ENCODE measurements around the gene KIF1A. TPM values are rescaled to one million over a fixed set of nuclear protein-coding genes. Genes with fewer than 3 reads are reported as not detected.

The KIF1A gene
- total and polyA plus RNA-seq, 2 of the 8 experiments (the other 6 are each of a cell fraction or from before 2014, with no cell fraction given): 61.3 to 281 TPM

DNA sequence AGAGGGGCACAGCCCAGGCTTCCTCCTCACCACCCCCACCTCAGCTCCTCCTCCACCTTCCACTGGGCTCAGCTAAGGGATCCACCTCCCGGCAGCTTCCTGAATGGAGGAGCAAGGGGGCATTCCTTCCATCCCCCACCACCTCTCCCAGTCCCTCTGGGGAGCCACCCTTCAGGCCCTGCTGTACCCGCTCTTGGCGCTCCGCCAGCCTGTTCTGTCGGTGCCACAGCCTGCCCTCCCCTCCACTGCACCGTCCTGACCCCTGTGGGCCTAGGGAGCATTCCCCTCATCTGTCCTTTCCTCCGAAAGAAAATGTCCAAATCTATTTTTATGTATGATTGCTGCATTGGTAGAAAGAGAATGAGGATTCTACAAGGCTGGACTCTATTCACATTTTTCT, 59.9 kb downstream of the KIF1A start:
- H4K20me1 ChIP-seq (replicated peaks in 1 of 2; ENCODE audit: control insufficient read depth in 1 of 2, insufficient read depth in 2 of 2, low read length in 2 of 2): peaks cover 7 to 13% of the 10 kb centered on the region in 2 experiments
- no peaks in the 10 kb centered on the region for H3K9me3 ChIP-seq (ENCODE audit: insufficient read depth in 2 of 2, low read depth in 1 of 2, low read length in 1 of 2)
- no peak overlapping the region for H2BK15ac ChIP-seq (ENCODE audit: low read length)
- H3K23me2 ChIP-seq (ENCODE audit: low read depth, low read length): no peaks in the 10 kb centered on the region; the same call in 1 of the 2 replicates
- H2AK5ac ChIP-seq (ENCODE audit: low read depth, low read length): no peak overlapping the region
- H3K79me1 ChIP-seq (ENCODE audit: low read depth, low read length): peaks cover 3% of the 10 kb centered on the region; the same call in 1 of the 2 replicates
- ChIA-PET POLR2A (ENCODE audit: partially characterized antibody) (interaction anchor here (0.9 to 13.2 kb wide), 7 partner anchors 8 to 45 kb away, joined by 4 to 200 read pairs (median 16); no protein-coding TSS in a partner anchor), CTCF (ENCODE audit: partially characterized antibody) (interaction anchor here (1.0 to 1.3 kb wide), 4 partner anchors 9 to 17 kb away, joined by 3 to 4 read pairs (median 3); no protein-coding TSS in a partner anchor)
- no peak for DNase-seq (ENCODE audit: low read depth in 1 of 2, low spot score in 2 of 2)
- H2BK12ac ChIP-seq (ENCODE audit: low read depth, low read length): no peak overlapping the region
- no peaks in the 10 kb centered on the region; a peak in 1 of 7 replicates for H3K4me1 ChIP-seq (replicated peaks in 1 of 4; ENCODE audit: control insufficient read depth in 3 of 4, insufficient read depth in 4 of 4, low read length in 3 of 4)
- no peak overlapping the region for H2BK120ac ChIP-seq (replicated peaks; ENCODE audit: low read depth, low read length)
- no peak overlapping the region for H2BK20ac ChIP-seq (ENCODE audit: low read length)
- no peak overlapping the region for H3K4me3 ChIP-seq (ENCODE audit: extremely low read depth in 1 of 4, insufficient read depth in 2 of 4, low read depth in 3 of 4, low read length in 4 of 4)
- no peak for FAIRE-seq
- no peak overlapping the region for H2AFZ ChIP-seq (ENCODE audit: low read length)
- no peaks in the 10 kb centered on the region for H3K27me3 ChIP-seq (replicated peaks in 1 of 4; ENCODE audit: control insufficient read depth in 3 of 4, extremely low read depth in 1 of 4, insufficient read depth in 3 of 4, low read length in 3 of 4)
- H4K5ac ChIP-seq (ENCODE audit: insufficient read length, low read depth, low read length): no peak overlapping the region
- H2BK5ac ChIP-seq (ENCODE audit: low read depth, low read length): no peak overlapping the region
- no peak overlapping the region for H3K56ac ChIP-seq (replicated peaks; ENCODE audit: insufficient read length, low read depth, low read length)
- H4K8ac ChIP-seq (ENCODE audit: extremely low read depth, insufficient read depth, low read length): no peak overlapping the region; the same call in 1 of the 2 replicates
- H3K4ac ChIP-seq (replicated peaks; ENCODE audit: insufficient read length, low read depth, low read length): no peak overlapping the region
- H4K91ac ChIP-seq (replicated peaks; ENCODE audit: insufficient read length, low read length): no peak overlapping the region
- 90% methylated on average over 7 of the region's 7 CpGs; no CpG with 5 or more reads in 1 of the 2 experiments for WGBS, 2 experiments (ENCODE audit: extremely low coverage in 1 of 2, insufficient coverage in 1 of 2, insufficient read length in 1 of 2, insufficient replicate concordance in 2 of 2, low coverage in 1 of 2, low lambda C conversion rate in 2 of 2, missing lambda C conversion rate in 1 of 2)
- no peak overlapping the region for H3K27ac ChIP-seq (ENCODE audit: low read depth, low read length)
- peaks cover 35 to 93% (median 81%) of the 10 kb centered on the region in 4 experiments for H3K36me3 ChIP-seq (ENCODE audit: control insufficient read depth in 2 of 4, insufficient read depth in 4 of 4, low read length in 3 of 4)
- no peak overlapping the region for H3K4me2 ChIP-seq (ENCODE audit: insufficient read depth in 1 of 2, low read depth in 2 of 2, low read length in 2 of 2)
- H3K79me2 ChIP-seq (ENCODE audit: control insufficient read depth in 1 of 2, insufficient read depth in 2 of 2, low read length in 2 of 2): no peaks in the 10 kb centered on the region
- no peak overlapping the region for H3K14ac ChIP-seq (ENCODE audit: insufficient read length)
- no peak overlapping the region for H3K23ac ChIP-seq (ENCODE audit: insufficient read length)
- H3K18ac ChIP-seq (ENCODE audit: extremely low read depth, low read length): no peak overlapping the region
- no peak overlapping the region for H3K9ac ChIP-seq (replicated peaks in 1 of 4; ENCODE audit: extremely low read depth in 1 of 4, low read depth in 3 of 4, low read length in 3 of 4)
- TF ChIP-seq FOSL1 (IDR thresholded peaks at IDR 0.05; ENCODE audit: insufficient read depth, low read depth, low read length) (no peak), HDAC2 (IDR thresholded peaks at IDR 0.05; ENCODE audit: borderline replicate concordance in 1 of 2, low read depth in 2 of 2, low read length in 2 of 2) (no peak), SAP30 (IDR thresholded peaks at IDR 0.05; ENCODE audit: insufficient read depth, insufficient replicate concordance, low read length) (no peak), CEBPB (IDR thresholded peaks at IDR 0.05; ENCODE audit: low read depth, low read length) (no peak), TBP (IDR thresholded peaks at IDR 0.05; ENCODE audit: low read depth, low read length) (no peak), SP1 (IDR thresholded peaks at IDR 0.05; ENCODE audit: low read depth, low read length) (no peak)
